HEK293 (cell line): Measurements from ENCODE around the gene RNF227.

Experiments
- CTCF ChIA-PET: fragments of 350-600 bp; formaldehyde crosslinking; extraction: SDS; loops from one replicate; lab custom pipeline; 2021; ENCODE audit warnings: antibody characterized with exemption; lab: Yijun Ruan, JAX
- POLR2A ChIA-PET: fragments of 300-600 bp; formaldehyde crosslinking; extraction: SDS; loops from one replicate; lab custom pipeline; 2020; ENCODE audit warnings: antibody characterized with exemption, inconsistent platforms; lab: Yijun Ruan, JAX
- H3K27ac ChIP-seq: fragments of 200-500 bp; sonication (Bioruptor generic); 2 replicates; pipeline ENCODE4 v1.5.1; 2014; ENCODE audit warnings: low read depth, low read length, control low read depth, inconsistent platforms; ENCODE audit errors: extremely low read depth
- H3K36me3 ChIP-seq, 2 experiments: fragments of 200-500 bp in 1 of 2; sonication (Bioruptor generic) in 1 of 2; 1 replicate in 1 of 2; 2 replicates in 1 of 2; pipeline ENCODE4 v1.5.1; 2014 to 2017; ENCODE audit warnings: inconsistent platforms in 2 of 2, low read length in 2 of 2; ENCODE audit not compliant: control insufficient read depth in 2 of 2, insufficient read depth in 1 of 2
- H3K4me1 ChIP-seq: fragments of 200-500 bp; sonication (Bioruptor generic); 2 replicates; pipeline ENCODE4 v1.5.1; 2014; ENCODE audit warnings: mild to moderate bottlenecking, low read length, inconsistent platforms; ENCODE audit not compliant: control insufficient read depth, insufficient read depth
- H3K4me3 ChIP-seq: 2 replicates; pipeline ENCODE4 v1.5.1; 2011; ENCODE audit warnings: low read depth, mild to moderate bottlenecking, control low read depth, low read length, moderate library complexity
- H3K9me3 ChIP-seq: fragments of 200-500 bp; sonication (Bioruptor generic); 2 replicates; pipeline ENCODE4 v1.5.1; 2014; ENCODE audit warnings: low read depth, low read length, inconsistent platforms; ENCODE audit not compliant: control insufficient read depth, insufficient read depth
- FEZF1 ChIP-seq: fragments of 450-650 bp; formaldehyde crosslinking; IDR thresholded peaks from 2 replicates; pipeline ENCODE4 v1.5.1; 2016; ENCODE audit warnings: missing biosample characterization, missing genetic modification characterization
- HOXD13 ChIP-seq: sonication (generic); formaldehyde crosslinking; IDR thresholded peaks from 2 replicates; pipeline ENCODE4 v1.8.0; 2022; ENCODE audit warnings: missing genetic modification reagents, borderline replicate concordance
- RBAK ChIP-seq: fragments of 450-650 bp; formaldehyde crosslinking; IDR thresholded peaks from 2 replicates; pipeline ENCODE4 v1.5.1; 2016; ENCODE audit warnings: missing biosample characterization, missing genetic modification characterization
- ZBTB20 ChIP-seq: fragments of 450-650 bp; formaldehyde crosslinking; IDR thresholded peaks from 2 replicates; pipeline ENCODE4 v1.5.1; 2016; ENCODE audit warnings: missing biosample characterization, missing genetic modification characterization
- ZBTB21 ChIP-seq: fragments of 450-650 bp; formaldehyde crosslinking; IDR thresholded peaks from 2 replicates; pipeline ENCODE4 v1.5.1; 2017; ENCODE audit warnings: missing biosample characterization, missing genetic modification characterization
- ZFP37 ChIP-seq: fragments of 450-650 bp; formaldehyde crosslinking; IDR thresholded peaks from 2 replicates; pipeline ENCODE4 v1.5.1; 2016; ENCODE audit warnings: missing biosample characterization, missing genetic modification characterization
- ZFP41 ChIP-seq: fragments of 450-650 bp; formaldehyde crosslinking; IDR thresholded peaks from 2 replicates; pipeline ENCODE4 v1.5.1; 2016; ENCODE audit warnings: missing biosample characterization, missing genetic modification characterization, borderline replicate concordance
- ZNF138 ChIP-seq: fragments of 450-650 bp; formaldehyde crosslinking; IDR thresholded peaks from 2 replicates; pipeline ENCODE4 v1.5.1; 2016; ENCODE audit warnings: missing biosample characterization, missing genetic modification characterization, borderline replicate concordance
- ZNF169 ChIP-seq: fragments of 450-650 bp; formaldehyde crosslinking; IDR thresholded peaks from 2 replicates; pipeline ENCODE4 v1.5.1; 2016; ENCODE audit warnings: missing biosample characterization, missing genetic modification characterization
- ZNF221 ChIP-seq: fragments of 450-650 bp; formaldehyde crosslinking; IDR thresholded peaks from 2 replicates; pipeline ENCODE4 v1.5.1; 2017; ENCODE audit warnings: missing biosample characterization, missing genetic modification characterization, borderline replicate concordance
- ZNF223 ChIP-seq: fragments of 450-650 bp; formaldehyde crosslinking; IDR thresholded peaks from 2 replicates; pipeline ENCODE4 v1.5.1; 2016; ENCODE audit warnings: missing biosample characterization, missing genetic modification characterization
- ZNF248 ChIP-seq: fragments of 450-650 bp; formaldehyde crosslinking; IDR thresholded peaks from 2 replicates; pipeline ENCODE4 v1.5.1; 2017; ENCODE audit warnings: missing biosample characterization, missing genetic modification characterization
- ZNF274 ChIP-seq, 2 experiments: fragments of 200-500 bp in 1 of 2; fragments of 450-650 bp in 1 of 2; sonication (Bioruptor generic) in 1 of 2; formaldehyde crosslinking in 1 of 2; IDR thresholded peaks; 2 replicates each; pipeline versions ENCODE4 v1.5.1 to v1.6.1; 2014 to 2016; ENCODE audit warnings: borderline replicate concordance in 1 of 2, inconsistent platforms in 1 of 2, low read length in 1 of 2, missing biosample characterization in 1 of 2, missing genetic modification characterization in 1 of 2
- ZNF362 ChIP-seq: fragments of 450-650 bp; formaldehyde crosslinking; IDR thresholded peaks from 2 replicates; pipeline ENCODE4 v1.5.1; 2016; ENCODE audit warnings: missing biosample characterization, missing genetic modification characterization
- ZNF449 ChIP-seq: fragments of 450-650 bp; formaldehyde crosslinking; IDR thresholded peaks from 2 replicates; pipeline ENCODE4 v1.5.1; 2017; ENCODE audit warnings: missing biosample characterization, mild to moderate bottlenecking, missing genetic modification characterization, moderate library complexity
- ZNF488 ChIP-seq: fragments of 450-650 bp; formaldehyde crosslinking; IDR thresholded peaks from 2 replicates; pipeline ENCODE4 v1.5.1; 2016; ENCODE audit warnings: missing biosample characterization, missing genetic modification characterization
- ZNF513 ChIP-seq: fragments of 450-650 bp; IDR thresholded peaks from 2 replicates; pipeline ENCODE4 v1.5.1; 2018; ENCODE audit warnings: missing biosample characterization, missing genetic modification characterization
- ZNF544 ChIP-seq: fragments of 450-650 bp; formaldehyde crosslinking; IDR thresholded peaks from 2 replicates; pipeline ENCODE4 v1.5.0; 2017; ENCODE audit warnings: missing biosample characterization, missing genetic modification characterization
- ZNF664 ChIP-seq: fragments of 450-650 bp; formaldehyde crosslinking; IDR thresholded peaks from 2 replicates; pipeline ENCODE4 v1.5.1; 2016; ENCODE audit warnings: missing biosample characterization, missing genetic modification characterization
- ZNF768 ChIP-seq: fragments of 450-650 bp; formaldehyde crosslinking; IDR thresholded peaks from 2 replicates; pipeline ENCODE4 v1.5.1; 2018; ENCODE audit warnings: missing biosample characterization, mild to moderate bottlenecking, missing genetic modification characterization
- ZNF776 ChIP-seq: fragments of 450-650 bp; formaldehyde crosslinking; IDR thresholded peaks from 2 replicates; pipeline ENCODE4 v1.5.0; 2017; ENCODE audit warnings: missing biosample characterization, missing genetic modification characterization, borderline replicate concordance
- ZNF792 ChIP-seq: fragments of 450-650 bp; formaldehyde crosslinking; IDR thresholded peaks from 2 replicates; pipeline ENCODE4 v1.5.1; 2016; ENCODE audit warnings: missing biosample characterization, missing genetic modification characterization
- ZNF830 ChIP-seq: fragments of 450-650 bp; IDR thresholded peaks from 2 replicates; pipeline ENCODE4 v1.5.0; 2018; ENCODE audit warnings: missing biosample characterization, missing genetic modification characterization, low read depth, mild to moderate bottlenecking, moderate library complexity
- ZSCAN30 ChIP-seq: fragments of 450-650 bp; IDR thresholded peaks from 2 replicates; pipeline ENCODE4 v1.5.1; 2018; ENCODE audit warnings: missing biosample characterization, mild to moderate bottlenecking, missing genetic modification characterization, moderate library complexity
- TF ChIP-seq, protein P1 (sequence below): fragments of 450-650 bp; formaldehyde crosslinking; conservative IDR thresholded peaks from 2 replicates; pipeline ENCODE4 v1.5.1; 2016; ENCODE audit warnings: low read depth, missing biosample characterization, missing genetic modification characterization
- TF ChIP-seq, protein P2 (sequence below): fragments of 450-650 bp; formaldehyde crosslinking; IDR thresholded peaks from 2 replicates; pipeline ENCODE4; 2016; ENCODE audit warnings: missing biosample characterization, missing genetic modification characterization

The RNF227 gene

GRCh38 chr17:7912927-7913524, 3.1 kb downstream of the RNF227 start:
- CTCF ChIA-PET = interaction anchor here (0.5 to 3.5 kb wide), 32 partner anchors 9 to 947 kb away, joined by 3 to 92 read pairs (median 4); partner anchors contain the start of genes CNTROB, KDM6B and TRAPPC1
- Histone ChIP-seq H3K4me3 (no peak overlapping the region), H3K9me3 (no peaks in the 10 kb centered on the region), H3K36me3 (peaks cover 27 to 45% of the 10 kb centered on the region in 2 experiments), H3K4me1 (peaks cover 14% of the 10 kb centered on the region), H3K27ac (no peak overlapping the region)
- POLR2A ChIA-PET = interaction anchor here (0.6 to 1.2 kb wide), 5 partner anchors 10 to 873 kb away, joined by 3 to 4 read pairs (median 3); no protein-coding TSS in a partner anchor
- TF ChIP-seq ZBTB20 (tag by site-specific recombination) (no peak), ZNF169 (tag by site-specific recombination) (no peak), ZNF664 (tag by site-specific recombination) (peak; percentile 37; the same call in 1 of the 2 replicates), ZFP41 (tag by site-specific recombination) (no peak), ZNF138 (tag by site-specific recombination) (no peak), ZBTB21 (tag by site-specific recombination) (no peak), RBAK (tag by site-specific recombination) (no peak), ZNF544 (tag by site-specific recombination) (no peak), ZSCAN30 (tag by site-specific recombination) (no peak), ZNF776 (tag by site-specific recombination) (no peak), ZNF792 (tag by site-specific recombination) (no peak), ZNF362 (tag by site-specific recombination) (peak; percentile 100), ZNF830 (tag by site-specific recombination) (no peak), ZNF768 (no peak), HOXD13 (CRISPR knock-in tag) (no peak), ZNF223 (no peak), FEZF1 (no peak), ZNF221 (no peak), ZNF274 (IDR thresholded peaks at IDR 0.05; ENCODE audit: low read length) (no peak), ZNF274 (tag by site-specific recombination; IDR thresholded peaks at IDR 0.05; ENCODE audit: borderline replicate concordance) (no peak), ZNF513 (no peak), ZNF248 (no peak), ZNF449 (tag by site-specific recombination) (no peak), ZFP37 (tag by site-specific recombination) (no peak), ZNF488 (tag by site-specific recombination) (no peak)
- TF ChIP-seq, protein P1, sequence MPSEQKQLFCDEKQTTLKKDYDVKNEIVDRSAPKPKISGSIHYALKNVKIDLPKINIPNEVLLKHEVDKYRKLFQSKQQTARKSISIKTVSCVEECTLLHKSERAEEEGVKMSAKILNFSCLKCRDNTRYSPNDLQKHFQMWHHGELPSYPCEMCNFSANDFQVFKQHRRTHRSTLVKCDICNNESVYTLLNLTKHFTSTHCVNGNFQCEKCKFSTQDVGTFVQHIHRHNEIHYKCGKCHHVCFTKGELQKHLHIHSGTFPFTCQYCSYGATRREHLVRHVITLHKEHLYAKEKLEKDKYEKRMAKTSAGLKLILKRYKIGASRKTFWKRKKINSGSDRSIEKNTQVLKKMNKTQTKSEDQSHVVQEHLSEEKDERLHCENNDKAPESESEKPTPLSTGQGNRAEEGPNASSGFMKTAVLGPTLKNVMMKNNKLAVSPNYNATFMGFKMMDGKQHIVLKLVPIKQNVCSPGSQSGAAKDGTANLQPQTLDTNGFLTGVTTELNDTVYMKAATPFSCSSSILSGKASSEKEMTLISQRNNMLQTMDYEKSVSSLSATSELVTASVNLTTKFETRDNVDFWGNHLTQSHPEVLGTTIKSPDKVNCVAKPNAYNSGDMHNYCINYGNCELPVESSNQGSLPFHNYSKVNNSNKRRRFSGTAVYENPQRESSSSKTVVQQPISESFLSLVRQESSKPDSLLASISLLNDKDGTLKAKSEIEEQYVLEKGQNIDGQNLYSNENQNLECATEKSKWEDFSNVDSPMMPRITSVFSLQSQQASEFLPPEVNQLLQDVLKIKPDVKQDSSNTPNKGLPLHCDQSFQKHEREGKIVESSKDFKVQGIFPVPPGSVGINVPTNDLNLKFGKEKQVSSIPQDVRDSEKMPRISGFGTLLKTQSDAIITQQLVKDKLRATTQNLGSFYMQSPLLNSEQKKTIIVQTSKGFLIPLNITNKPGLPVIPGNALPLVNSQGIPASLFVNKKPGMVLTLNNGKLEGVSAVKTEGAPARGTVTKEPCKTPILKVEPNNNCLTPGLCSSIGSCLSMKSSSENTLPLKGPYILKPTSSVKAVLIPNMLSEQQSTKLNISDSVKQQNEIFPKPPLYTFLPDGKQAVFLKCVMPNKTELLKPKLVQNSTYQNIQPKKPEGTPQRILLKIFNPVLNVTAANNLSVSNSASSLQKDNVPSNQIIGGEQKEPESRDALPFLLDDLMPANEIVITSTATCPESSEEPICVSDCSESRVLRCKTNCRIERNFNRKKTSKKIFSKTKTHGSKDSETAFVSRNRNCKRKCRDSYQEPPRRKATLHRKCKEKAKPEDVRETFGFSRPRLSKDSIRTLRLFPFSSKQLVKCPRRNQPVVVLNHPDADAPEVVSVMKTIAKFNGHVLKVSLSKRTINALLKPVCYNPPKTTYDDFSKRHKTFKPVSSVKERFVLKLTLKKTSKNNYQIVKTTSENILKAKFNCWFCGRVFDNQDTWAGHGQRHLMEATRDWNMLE (tag by site-specific recombination) = no peak
- TF ChIP-seq, protein P2, sequence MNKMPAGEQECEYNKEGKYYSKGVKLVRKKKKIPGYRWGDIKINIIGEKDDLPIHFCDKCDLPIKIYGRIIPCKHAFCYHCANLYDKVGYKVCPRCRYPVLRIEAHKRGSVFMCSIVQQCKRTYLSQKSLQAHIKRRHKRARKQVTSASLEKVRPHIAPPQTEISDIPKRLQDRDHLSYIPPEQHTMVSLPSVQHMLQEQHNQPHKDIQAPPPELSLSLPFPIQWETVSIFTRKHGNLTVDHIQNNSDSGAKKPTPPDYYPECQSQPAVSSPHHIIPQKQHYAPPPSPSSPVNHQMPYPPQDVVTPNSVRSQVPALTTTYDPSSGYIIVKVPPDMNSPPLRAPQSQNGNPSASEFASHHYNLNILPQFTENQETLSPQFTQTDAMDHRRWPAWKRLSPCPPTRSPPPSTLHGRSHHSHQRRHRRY (tag by site-specific recombination) = no peak
